Type B pancreatic cell (in vitro differentiated cells): ENCODE measurements around the gene ZRANB3. TPM values are rescaled to one million over a fixed set of nuclear protein-coding genes. Genes with fewer than 3 reads are reported as not detected.
"Not testable (repeated sequence)": the region's sequence is repeated elsewhere in the genome, so short reads cannot be mapped to it uniquely, and the experiment has no call there.

Source experiments
- DNase-seq: peaks from one replicate; pipeline ENCODE4 v3.0.0; 2021; ENCODE audit warnings: mixed read lengths; ENCODE audit not compliant: unreplicated experiment; ENCODE audit errors: extremely low spot score
- H3K27ac Mint-ChIP-seq: 2 replicates; pipeline ENCODE4 v1.8.0; 2021; ENCODE audit warnings: mild to moderate bottlenecking, mixed read lengths
- H3K27me3 Mint-ChIP-seq: 2 replicates; pipeline ENCODE4 v1.8.0; 2021; ENCODE audit warnings: mixed read lengths
- H3K36me3 Mint-ChIP-seq: 2 replicates; pipeline ENCODE4 v1.8.0; 2021; ENCODE audit warnings: mixed read lengths
- H3K4me1 Mint-ChIP-seq: one replicate; pipeline ENCODE4 v1.8.0; 2021; ENCODE audit warnings: mixed read lengths; ENCODE audit not compliant: unreplicated experiment
- H3K4me3 Mint-ChIP-seq: 2 replicates; pipeline ENCODE4 v1.8.0; 2021; ENCODE audit warnings: mild to moderate bottlenecking, mixed read lengths
- H3K9me3 Mint-ChIP-seq: 2 replicates; pipeline ENCODE4 v1.8.0; 2021; ENCODE audit warnings: mixed read lengths
- total RNA-seq: library from RNA; stranded (reverse); gene quantifications from 2 replicates; pipeline ENCODE4 v1.2.1, GENCODE V29; 2021; ENCODE audit warnings: low replicate concordance
- TF ChIP-seq, protein P1 (sequence below): fragments of 200-600 bp; sonication (generic); conservative IDR thresholded peaks from 2 replicates; pipeline ENCODE4 v1.5.0; 2021; ENCODE audit warnings: antibody characterized with exemption, mild to moderate bottlenecking

The ZRANB3 gene
- total RNA-seq, 1 donor from 2014 or later = 15.8 TPM

GRCh38 chr2:135373702-135374101, 157.3 kb downstream of the ZRANB3 start:
- TF ChIP-seq, protein P1, sequence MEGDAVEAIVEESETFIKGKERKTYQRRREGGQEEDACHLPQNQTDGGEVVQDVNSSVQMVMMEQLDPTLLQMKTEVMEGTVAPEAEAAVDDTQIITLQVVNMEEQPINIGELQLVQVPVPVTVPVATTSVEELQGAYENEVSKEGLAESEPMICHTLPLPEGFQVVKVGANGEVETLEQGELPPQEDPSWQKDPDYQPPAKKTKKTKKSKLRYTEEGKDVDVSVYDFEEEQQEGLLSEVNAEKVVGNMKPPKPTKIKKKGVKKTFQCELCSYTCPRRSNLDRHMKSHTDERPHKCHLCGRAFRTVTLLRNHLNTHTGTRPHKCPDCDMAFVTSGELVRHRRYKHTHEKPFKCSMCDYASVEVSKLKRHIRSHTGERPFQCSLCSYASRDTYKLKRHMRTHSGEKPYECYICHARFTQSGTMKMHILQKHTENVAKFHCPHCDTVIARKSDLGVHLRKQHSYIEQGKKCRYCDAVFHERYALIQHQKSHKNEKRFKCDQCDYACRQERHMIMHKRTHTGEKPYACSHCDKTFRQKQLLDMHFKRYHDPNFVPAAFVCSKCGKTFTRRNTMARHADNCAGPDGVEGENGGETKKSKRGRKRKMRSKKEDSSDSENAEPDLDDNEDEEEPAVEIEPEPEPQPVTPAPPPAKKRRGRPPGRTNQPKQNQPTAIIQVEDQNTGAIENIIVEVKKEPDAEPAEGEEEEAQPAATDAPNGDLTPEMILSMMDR = no peak
- H3K4me1 Mint-ChIP-seq = no peaks in the 10 kb centered on the region
- H3K9me3 Mint-ChIP-seq = no peaks in the 10 kb centered on the region
- H3K4me3 Mint-ChIP-seq = no peak overlapping the region
- no peak for DNase-seq
- H3K36me3 Mint-ChIP-seq = no peaks in the 10 kb centered on the region
- no peaks in the 10 kb centered on the region for H3K27me3 Mint-ChIP-seq
- H3K27ac Mint-ChIP-seq = no peak overlapping the region

GRCh38 chr2:135349941-135350340, 181.1 kb downstream of the ZRANB3 start:
- TF ChIP-seq, protein P1 = no peak
- Mint-ChIP-seq H3K4me3 (no peak overlapping the region), H3K36me3 (peaks cover 12% of the 10 kb centered on the region), H3K9me3 (peaks cover 12% of the 10 kb centered on the region), H3K4me1 (no peaks in the 10 kb centered on the region), H3K27ac (no peak overlapping the region), H3K27me3 (no peaks in the 10 kb centered on the region)
- DNase-seq = no peak

DNA sequence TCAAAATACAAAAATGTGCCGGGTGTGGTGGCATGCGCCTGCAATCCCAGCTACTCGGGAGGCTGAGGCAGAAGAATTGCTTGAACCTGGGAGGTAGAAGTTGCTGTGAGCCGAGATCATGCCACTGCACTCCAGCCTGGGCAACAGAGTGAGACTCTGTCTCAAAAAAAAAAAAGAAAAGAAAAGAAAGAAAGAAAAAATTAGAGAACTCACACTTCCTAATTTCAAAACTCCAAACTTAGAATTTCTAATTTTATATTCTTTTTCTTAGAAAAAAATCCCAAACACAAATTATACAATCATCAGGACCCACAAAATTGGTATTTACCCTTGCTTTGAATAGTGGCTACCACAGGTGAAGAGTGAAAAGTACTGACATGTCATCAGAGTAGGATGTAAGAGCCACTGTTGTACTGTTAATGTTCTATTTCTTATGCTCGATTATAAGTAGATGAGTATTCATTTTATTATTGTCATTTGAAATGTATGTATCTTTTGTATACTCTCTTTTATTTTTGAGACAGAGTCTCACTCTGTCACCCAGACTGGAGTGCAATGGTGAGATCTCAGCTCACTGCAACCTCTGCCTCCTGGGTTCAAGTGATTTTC, 182.8 kb downstream of the ZRANB3 start:
- Mint-ChIP-seq H3K36me3 (peaks cover 12% of the 10 kb centered on the region), H3K9me3 (peaks cover 12% of the 10 kb centered on the region)
- DNase-seq, H3K27ac Mint-ChIP-seq, H3K4me3 Mint-ChIP-seq, H3K27me3 Mint-ChIP-seq, H3K4me1 Mint-ChIP-seq: not testable (repeated sequence)

GRCh38 chr2:135337071-135337470, 193.9 kb downstream of the ZRANB3 start:
- Mint-ChIP-seq H3K27ac (no peak overlapping the region), H3K4me3 (no peak overlapping the region), H3K27me3 (no peaks in the 10 kb centered on the region), H3K9me3 (no peaks in the 10 kb centered on the region), H3K36me3 (peaks cover 5% of the 10 kb centered on the region), H3K4me1 (no peaks in the 10 kb centered on the region)
- no peak for DNase-seq
- TF ChIP-seq, protein P1 = no peak

DNA sequence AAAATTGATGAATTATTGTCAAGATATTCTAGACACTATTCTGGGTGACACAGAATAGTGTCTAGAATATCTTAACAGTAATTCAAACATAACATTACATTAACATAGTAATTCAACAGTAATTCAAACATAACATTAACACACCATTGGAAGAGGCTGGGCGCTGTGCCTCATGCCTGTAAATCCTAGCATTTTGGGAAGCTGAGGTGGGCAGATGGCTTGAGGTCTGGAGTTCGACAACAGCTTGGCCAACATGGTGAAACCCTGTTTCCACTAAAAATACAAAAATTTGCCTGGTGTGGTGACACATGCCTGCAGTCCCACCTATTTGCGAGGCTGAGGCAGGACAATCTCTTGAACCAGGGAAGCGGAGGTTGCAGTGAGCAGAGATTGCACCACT, 195.8 kb downstream of the ZRANB3 start:
- TF ChIP-seq, protein P1 = no peak
- Mint-ChIP-seq H3K27ac (no peak overlapping the region), H3K9me3 (no peaks in the 10 kb centered on the region), H3K4me3 (no peak overlapping the region), H3K36me3 (no peaks in the 10 kb centered on the region), H3K4me1 (no peaks in the 10 kb centered on the region), H3K27me3 (no peaks in the 10 kb centered on the region)
- DNase-seq = no peak

GRCh38 chr2:135327146-135327545, 203.9 kb downstream of the ZRANB3 start:
- Mint-ChIP-seq H3K27me3 (no peaks in the 10 kb centered on the region), H3K27ac (no peak overlapping the region), H3K4me1 (no peaks in the 10 kb centered on the region), H3K36me3 (no peaks in the 10 kb centered on the region), H3K9me3 (peaks cover 14% of the 10 kb centered on the region), H3K4me3 (no peak overlapping the region)
- TF ChIP-seq, protein P1 = no peak
- no peak for DNase-seq
